DOHH2 (cell line): ENCODE measurements around the gene CUBN.

Source experiments
- CTCF ChIP-seq: fragments of 200-600 bp; sonication (generic); IDR thresholded peaks from one replicate; pipeline ENCODE4 v1.5.1; 2014; ENCODE audit warnings: antibody characterized with exemption, mild to moderate bottlenecking, low read depth, low read length; ENCODE audit not compliant: poor library complexity, severe bottlenecking
- EZH2phosphoT487 ChIP-seq: fragments of 200-600 bp; sonication (generic); IDR thresholded peaks from 2 replicates; pipeline ENCODE4 v1.6.1; 2017; ENCODE audit warnings: borderline replicate concordance, mild to moderate bottlenecking, antibody characterized with exemption, low read length, moderate library complexity, mixed read lengths

GRCh38 chr10:16788125-16788524 is 341.5 kb downstream of the CUBN start:
- TF ChIP-seq CTCF, result no peak
- TF ChIP-seq EZH2phosphoT487, result no peak
